B cell (primary cell): ENCODE measurements around the gene EDC3. TPM values are rescaled to one million over a fixed set of nuclear protein-coding genes. Genes with fewer than 3 reads are reported as not detected.

ENCODE experiments used
- ATAC-seq: fragments of 200-7000 bp; cut with Tn5 transposase; one replicate; pipeline ENCODE4 v1.10.0; 2021; ENCODE audit warnings: low read depth, mild to moderate bottlenecking, moderate number of reproducible peaks, moderate library complexity
- CTCF ChIA-PET: fragments of 350-600 bp; sonication (Branson Sonifier 250); formaldehyde crosslinking; loops from one replicate; lab custom pipeline; 2021; ENCODE audit warnings: antibody characterized with exemption, inconsistent platforms; lab: Charles Lee
- POLR2A ChIA-PET: fragments of 350-600 bp; sonication (Branson Sonifier 250); formaldehyde crosslinking; loops from one replicate; lab custom pipeline; 2021; ENCODE audit warnings: antibody characterized with exemption; lab: Charles Lee
- DNase-seq: peaks from one replicate; pipeline ENCODE4 v3.0.0; 2013
- H2AFZ ChIP-seq: 2 replicates; pipeline ENCODE4 v1.6.1; 2012; ENCODE audit warnings: mild to moderate bottlenecking, low read depth, low read length; ENCODE audit not compliant: insufficient read depth, poor library complexity, severe bottlenecking
- H3K27ac ChIP-seq, 2 donors: 1 replicate in 1 of 2; 2 replicates in 1 of 2; pipeline ENCODE4 v1.5.1; 2012 to 2013; ENCODE audit warnings: low read length in 2 of 2, mild to moderate bottlenecking in 2 of 2, moderate library complexity in 1 of 2
- H3K27me3 ChIP-seq, 4 experiments: fragments of 200-600 bp in 1 of 4; sonication (generic) in 1 of 4; replicated peaks in 1 of 4; 1 replicate in 2 of 4; 2 replicates in 2 of 4; pipeline versions ENCODE4 v1.6.1 to v1.7.0; 2013 to 2016; ENCODE audit warnings: low read length in 3 of 4, mild to moderate bottlenecking in 2 of 4, mixed read lengths in 1 of 4, moderate library complexity in 1 of 4; ENCODE audit not compliant: insufficient read depth in 4 of 4, control insufficient read depth in 3 of 4; ENCODE audit errors: control extremely low read depth in 1 of 4
- H3K36me3 ChIP-seq, 2 experiments: replicated peaks in 1 of 2; 1 replicate in 1 of 2; 2 replicates in 1 of 2; pipeline versions ENCODE4 v1.6.1 to v1.7.1; 2013; ENCODE audit warnings: low read length in 1 of 2; ENCODE audit not compliant: insufficient read depth in 2 of 2, control insufficient read depth in 1 of 2; ENCODE audit errors: control extremely low read depth in 1 of 2, extremely low read depth in 1 of 2
- H3K4me1 ChIP-seq, 2 donors: fragments of 200-600 bp in 1 of 2; sonication (generic) in 1 of 2; 1 replicate in 1 of 2; 2 replicates in 1 of 2; pipeline versions ENCODE4 v1.5.1 to v1.6.1; 2013 to 2017; ENCODE audit warnings: low read length in 2 of 2; ENCODE audit not compliant: control insufficient read depth in 2 of 2, insufficient read depth in 2 of 2
- H3K4me2 ChIP-seq: replicated peaks from 2 replicates; pipeline ENCODE3; 2012; ENCODE audit warnings: mild to moderate bottlenecking, low read depth, low read length; ENCODE audit not compliant: poor library complexity, severe bottlenecking
- H3K4me3 ChIP-seq, 5 experiments: fragments of 200-600 bp in 1 of 5; sonication (generic) in 1 of 5; 1 replicate in 3 of 5; 2 replicates in 2 of 5; pipeline versions ENCODE4 v1.5.1 to v1.7.0; 2011 to 2016; ENCODE audit warnings: low read length in 4 of 5, mild to moderate bottlenecking in 4 of 5, low read depth in 2 of 5, control low read depth in 1 of 5, moderate library complexity in 1 of 5; ENCODE audit not compliant: insufficient read depth in 1 of 5; ENCODE audit errors: control extremely low read depth in 1 of 5, extremely low read depth in 1 of 5
- H3K79me2 ChIP-seq: fragments of 200-600 bp; sonication (generic); one replicate; pipeline ENCODE4 v1.6.0; 2016; ENCODE audit warnings: low read length; ENCODE audit not compliant: control insufficient read depth, insufficient read depth
- H3K9ac ChIP-seq: fragments of 200-600 bp; sonication (generic); 2 replicates; pipeline ENCODE4 v1.6.1; 2017; ENCODE audit warnings: mild to moderate bottlenecking, low read length, moderate library complexity
- H3K9me3 ChIP-seq, 3 donors: one replicate each; pipeline versions ENCODE4 v1.6.1 to v1.7.1; 2013; ENCODE audit warnings: low read length in 2 of 3; ENCODE audit not compliant: control insufficient read depth in 2 of 3, insufficient read depth in 1 of 3; ENCODE audit errors: control extremely low read depth in 1 of 3
- H4K20me1 ChIP-seq: 2 replicates; pipeline ENCODE4 v1.6.0; 2012; ENCODE audit warnings: mild to moderate bottlenecking, low read length; ENCODE audit not compliant: insufficient read depth, control insufficient read depth, poor library complexity, severe bottlenecking
- H3K27ac Mint-ChIP-seq: one replicate; pipeline ENCODE4 v1.8.0; 2021; ENCODE audit warnings: mixed read lengths
- H3K27me3 Mint-ChIP-seq: one replicate; pipeline ENCODE4 v1.8.0; 2021; ENCODE audit warnings: mixed read lengths
- H3K4me1 Mint-ChIP-seq: one replicate; pipeline ENCODE4 v1.8.0; 2021; ENCODE audit warnings: mixed read lengths
- H3K4me3 Mint-ChIP-seq: one replicate; pipeline ENCODE4 v1.8.0; 2021; ENCODE audit warnings: mixed read lengths
- H3K9me3 Mint-ChIP-seq: one replicate; pipeline ENCODE4 v1.8.0; 2022; ENCODE audit warnings: mixed read lengths; ENCODE audit not compliant: insufficient read depth
- CTCF ChIP-seq: fragments of 200-600 bp; IDR thresholded peaks from one replicate; pipeline ENCODE4 v1.8.0; 2022; ENCODE audit warnings: antibody characterized with exemption, mild to moderate bottlenecking
- EZH2 ChIP-seq: IDR thresholded peaks from 2 replicates; pipeline ENCODE4 v1.6.1; 2012; ENCODE audit warnings: borderline replicate concordance, low read depth, mild to moderate bottlenecking, moderate library complexity, low read length; ENCODE audit not compliant: insufficient read depth, poor library complexity, severe bottlenecking
- WGBS: methylation state at CpG from one replicate; pipeline ENCODE4 v1.1.5; 2013; ENCODE audit warnings: missing lambda C conversion rate; ENCODE audit not compliant: insufficient coverage; 5-methylcytosine and 5-hydroxymethylcytosine counted together
- intact Hi-C: fragments of 100-400 bp; cut with micrococcal nuclease; formaldehyde crosslinking; loops from one replicate; pipeline ENCODE4 v1.10.0; 2022
- polyA plus RNA-seq: library from polyadenylated mRNA; depleted of rRNA; stranded (reverse); fragments of >200 nt; gene quantifications from 2 replicates; pipeline ENCODE4 v1.2.3, GENCODE V29; 2012
- total RNA-seq, 2 donors: library from RNA; stranded (reverse); fragments of 120-200 nt in 1 of 2; gene quantifications; 1 replicate in 1 of 2; 2 replicates in 1 of 2; pipeline versions ENCODE4 v1.2.3 to v1.2.4, GENCODE V29; 2013 to 2022

Gene EDC3
- total and polyA plus RNA-seq, 2 donors (not counting 1 experiment from before 2014, with no cell fraction given), result 16.9 to 55.4 TPM

GRCh38 chr15:74667975-74668374 is 27.8 kb downstream of the EDC3 start:
- ATAC-seq, result no peak
- no peaks in the 10 kb centered on the region for H3K27me3 Mint-ChIP-seq
- H2AFZ ChIP-seq, result no peak overlapping the region
- no peak overlapping the region for H3K4me2 ChIP-seq
- peaks cover 1 to 29% of the 10 kb centered on the region in 2 experiments for H3K36me3 ChIP-seq
- intact Hi-C loops, result no loop called here
- no peak overlapping the region for H3K4me3 Mint-ChIP-seq
- H3K9me3 Mint-ChIP-seq, result no peaks in the 10 kb centered on the region
- peaks cover 4% of the 10 kb centered on the region for H4K20me1 ChIP-seq
- H3K9ac ChIP-seq, result no peak overlapping the region
- WGBS, result no CpG with 5 or more reads among the region's 1 CpG
- H3K27ac Mint-ChIP-seq, result no peak overlapping the region
- POLR2A ChIA-PET, result no interaction called here
- DNase-seq, result no peak
- H3K79me2 ChIP-seq, result no peaks in the 10 kb centered on the region
- H3K27me3 ChIP-seq, result no peaks in the 10 kb centered on the region
- no peak overlapping the region for H3K27ac ChIP-seq
- no peaks in the 10 kb centered on the region for H3K4me1 ChIP-seq
- H3K4me1 Mint-ChIP-seq, result no peaks in the 10 kb centered on the region
- CTCF ChIA-PET, result no interaction called here
- TF ChIP-seq CTCF (no peak), EZH2 (no peak)
- no peaks in the 10 kb centered on the region for H3K9me3 ChIP-seq
- no peak overlapping the region for H3K4me3 ChIP-seq

GRCh38 chr15:74664670-74665069 is 31.2 kb downstream of the EDC3 start:
- CTCF ChIA-PET, result interaction anchor here (0.6 kb wide), 1 partner anchor 737 kb away, joined by 4 read pairs; no protein-coding TSS in a partner anchor
- H3K4me3 Mint-ChIP-seq, result no peak overlapping the region
- H3K27ac ChIP-seq, result no peak overlapping the region
- ATAC-seq (no peak), DNase-seq (no peak)
- H3K4me1 Mint-ChIP-seq, result peaks cover 3% of the 10 kb centered on the region
- H3K4me3 ChIP-seq, result no peak overlapping the region
- WGBS, result 86% methylated on average over 1 of the region's 2 CpGs
- no peak overlapping the region for H3K9ac ChIP-seq
- H3K9me3 Mint-ChIP-seq, result no peaks in the 10 kb centered on the region
- no peaks in the 10 kb centered on the region for H3K9me3 ChIP-seq
- H3K4me2 ChIP-seq, result no peak overlapping the region
- H3K27ac Mint-ChIP-seq, result no peak overlapping the region
- H2AFZ ChIP-seq, result no peak overlapping the region
- H3K79me2 ChIP-seq, result peaks cover 5% of the 10 kb centered on the region
- no peaks in the 10 kb centered on the region for H3K4me1 ChIP-seq
- H3K36me3 ChIP-seq, result peaks cover 3 to 9% of the 10 kb centered on the region in 2 experiments
- POLR2A ChIA-PET, result no interaction called here
- intact Hi-C loops, result no loop called here
- H4K20me1 ChIP-seq, result peaks cover 4% of the 10 kb centered on the region
- no peaks in the 10 kb centered on the region for H3K27me3 Mint-ChIP-seq
- TF ChIP-seq EZH2, result no peak
- no peaks in the 10 kb centered on the region for H3K27me3 ChIP-seq
